ENCODE measurements around the gene ACOXL.

The ACOXL gene

DNA sequence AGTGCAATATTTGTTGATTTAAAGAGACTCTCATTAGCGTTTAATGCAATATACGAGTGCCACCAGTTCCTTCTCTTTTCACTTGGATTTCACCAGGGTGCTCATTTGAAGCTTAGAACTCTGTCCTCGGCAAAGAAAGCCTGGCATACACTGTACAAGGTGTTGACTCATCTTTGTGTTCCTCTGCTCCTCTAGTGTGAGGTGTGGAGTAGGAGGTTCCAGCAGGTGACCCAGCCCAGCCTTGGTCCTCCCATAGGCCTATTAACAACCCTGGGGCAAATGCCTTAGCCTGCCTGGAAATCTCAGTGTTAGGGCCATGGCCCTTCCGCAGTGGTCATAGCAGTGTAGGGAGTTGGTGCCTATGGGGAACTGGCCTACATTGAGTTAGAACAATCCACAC, 408.4 kb downstream of the ACOXL start:
- DNase-seq (ENCODE audit: low spot score): no peak

DNA sequence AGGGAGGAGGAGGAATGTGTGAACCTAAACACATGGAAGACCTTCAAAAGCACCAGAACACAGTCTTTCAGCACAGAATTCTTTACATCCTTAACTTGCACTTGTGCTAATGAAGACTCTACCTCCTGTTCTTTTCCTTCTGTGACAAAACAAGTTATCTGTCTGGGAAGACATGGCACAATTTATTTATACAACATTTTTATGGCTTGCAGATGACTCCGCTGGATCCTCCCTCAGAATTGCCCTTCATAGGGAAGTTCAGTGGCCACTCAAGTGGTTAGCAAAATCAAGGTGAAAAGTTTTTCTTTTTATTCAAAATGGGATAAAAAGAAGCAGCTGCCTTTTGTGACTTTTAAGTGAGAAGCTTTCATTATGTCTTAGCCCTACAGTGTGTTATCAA, 409.7 kb downstream of the ACOXL start:
- no peak for DNase-seq (ENCODE audit: low spot score)

DNA sequence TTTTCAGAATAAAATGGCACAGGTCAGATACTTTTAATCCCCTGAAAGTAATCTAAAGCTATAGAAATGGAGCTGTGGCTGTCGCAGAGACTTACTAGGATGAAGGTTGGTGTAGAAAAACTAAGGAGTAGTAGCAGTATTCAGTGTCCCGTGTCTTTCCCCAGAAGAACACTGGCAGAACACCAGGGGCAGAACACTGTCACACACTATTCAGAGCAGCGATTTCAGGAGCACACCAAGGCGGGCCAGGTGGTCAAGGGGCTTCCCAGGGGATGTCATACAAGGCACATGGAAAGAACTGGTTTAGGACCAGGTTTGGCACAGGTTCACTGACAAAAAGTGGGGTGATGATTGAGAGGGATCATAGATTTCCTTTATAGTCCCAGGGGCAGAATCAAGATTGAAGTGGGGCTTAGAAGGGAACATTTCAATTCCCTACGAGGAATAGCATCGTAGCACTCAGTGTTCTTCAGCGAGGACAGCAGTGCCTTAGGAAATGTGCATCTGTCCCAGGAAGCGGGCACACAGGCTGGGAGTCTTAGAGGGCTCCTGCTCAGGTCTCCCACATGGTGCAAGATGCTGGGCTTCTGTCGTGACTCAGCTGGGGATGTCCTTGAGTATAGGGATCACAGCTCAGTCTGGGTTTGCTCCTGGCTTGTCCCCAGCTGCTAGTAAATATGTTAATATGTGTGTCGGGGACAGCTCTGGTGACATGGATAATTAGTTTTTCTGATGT, 410.9 kb downstream of the ACOXL start:
- DNase-seq (ENCODE audit: low spot score): no peak

DNA sequence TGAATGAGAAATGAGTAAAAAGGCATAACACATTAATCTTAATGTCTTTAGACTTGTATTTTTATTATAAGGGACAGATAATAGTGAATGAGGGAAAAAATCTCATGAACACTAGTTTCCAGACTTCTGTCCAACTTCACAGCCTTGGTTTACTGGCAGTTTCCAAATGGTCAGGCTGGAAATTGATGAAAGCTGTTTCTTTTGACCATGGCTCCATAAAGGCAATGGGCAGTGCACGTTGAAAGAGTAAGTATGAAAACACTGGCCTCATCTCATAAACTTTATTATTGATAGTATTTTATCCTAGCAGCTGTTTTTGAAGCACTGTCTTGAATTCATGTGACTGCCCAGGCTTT, 411.4 kb downstream of the ACOXL start:
- no peak for DNase-seq (ENCODE audit: low spot score)

DNA sequence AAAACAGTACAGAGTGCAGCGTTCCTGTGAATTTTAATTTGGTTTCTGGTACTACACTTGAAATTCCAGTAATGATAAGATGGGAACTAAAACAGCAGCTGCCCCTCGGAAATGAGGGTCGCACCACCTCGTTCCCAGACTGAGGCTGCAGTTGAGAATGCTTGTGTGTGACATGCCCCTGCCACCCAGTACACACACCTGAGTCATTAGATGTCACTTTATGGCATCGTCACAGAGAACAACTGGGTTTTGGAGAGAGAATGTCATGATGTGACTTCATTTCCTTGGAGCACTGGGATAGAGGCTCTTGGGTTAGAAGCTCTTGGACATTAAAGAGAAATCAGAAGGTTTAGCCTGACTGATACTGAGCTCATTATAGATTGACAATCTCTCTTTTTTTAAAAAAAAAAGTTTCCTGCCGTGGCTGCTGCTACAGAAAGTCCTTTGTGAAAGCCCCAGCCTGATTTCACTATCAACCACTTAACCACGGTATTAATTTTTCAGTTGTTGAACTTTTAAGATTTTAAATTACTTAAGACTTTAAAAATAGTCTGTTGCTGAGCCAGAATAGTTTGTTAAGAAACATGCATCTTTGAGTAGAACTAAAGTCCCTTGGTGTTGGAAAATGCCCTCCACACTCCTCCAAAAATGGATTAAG, 412.9 kb downstream of the ACOXL start:
- DNase-seq (ENCODE audit: low spot score): no peak

DNA sequence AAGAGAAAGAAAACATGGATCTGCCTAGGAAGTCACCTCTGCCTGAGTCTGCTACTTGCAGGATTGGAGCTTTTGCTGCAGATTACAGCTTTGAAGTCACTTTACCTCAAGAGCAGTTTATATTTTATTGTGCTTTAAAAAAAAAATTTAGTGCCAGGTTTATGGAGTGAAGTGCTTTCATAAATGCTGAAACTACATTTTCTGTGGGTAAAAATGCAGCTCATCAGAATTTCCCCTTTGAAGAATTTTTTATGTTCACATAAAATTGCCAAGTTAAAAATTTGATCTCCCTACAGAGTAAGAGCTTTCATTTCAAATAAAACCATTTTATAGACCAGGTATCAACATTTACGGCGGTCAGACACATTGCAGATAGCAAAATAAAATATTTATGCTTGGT, 413.6 kb downstream of the ACOXL start:
- no peak for DNase-seq (ENCODE audit: low spot score)

DNA sequence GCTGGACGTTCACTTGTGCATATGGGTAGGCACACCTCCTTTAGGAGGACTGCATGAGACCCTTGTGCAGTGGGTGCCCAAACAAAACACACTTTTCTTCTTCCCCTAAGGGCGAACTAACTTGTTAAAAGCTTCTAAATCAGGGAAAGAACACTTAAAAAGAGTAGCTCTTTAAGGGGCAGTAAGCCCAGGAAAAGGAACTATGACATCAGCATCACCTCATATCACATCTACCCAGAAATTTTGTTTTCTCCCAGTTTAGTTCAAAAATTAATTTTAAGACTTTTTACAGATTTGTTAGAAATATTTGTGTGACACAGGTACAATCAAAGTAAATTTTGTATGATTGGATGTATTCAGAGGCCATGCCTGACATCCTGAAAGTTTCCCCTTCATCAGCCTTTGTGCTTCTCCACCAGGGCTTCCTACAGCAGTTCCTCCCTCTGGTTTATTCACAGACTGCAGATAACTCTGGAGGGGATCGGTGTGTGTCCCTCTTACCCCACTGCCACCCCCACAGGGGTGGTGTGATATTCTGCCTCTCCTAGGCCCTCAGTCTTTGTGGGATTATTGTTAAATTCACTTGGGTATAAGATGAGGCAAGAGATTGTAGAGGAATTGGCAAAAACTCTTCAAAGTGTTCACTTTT, 416.0 kb downstream of the ACOXL start:
- no peak for DNase-seq (ENCODE audit: low spot score)

DNA sequence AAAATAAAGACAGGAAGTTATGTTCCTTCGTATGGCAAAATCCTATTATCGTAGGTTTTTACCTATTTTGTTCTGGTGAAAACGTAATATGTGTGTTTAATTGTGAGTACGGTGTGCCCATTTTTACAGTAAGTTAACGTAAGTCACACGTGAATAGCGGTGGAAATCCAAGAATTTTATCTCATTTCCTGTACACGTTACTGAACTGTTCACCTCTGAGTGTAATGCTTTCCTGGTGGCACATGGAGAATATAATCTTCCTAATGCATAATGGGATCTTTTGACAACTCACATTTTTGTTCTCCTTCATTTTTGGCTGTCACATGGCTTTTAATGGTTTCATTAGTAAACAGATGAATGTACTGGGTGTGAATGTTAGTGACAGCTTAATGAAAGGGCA, 416.6 kb downstream of the ACOXL start:
- no peak for DNase-seq (ENCODE audit: low spot score)

DNA sequence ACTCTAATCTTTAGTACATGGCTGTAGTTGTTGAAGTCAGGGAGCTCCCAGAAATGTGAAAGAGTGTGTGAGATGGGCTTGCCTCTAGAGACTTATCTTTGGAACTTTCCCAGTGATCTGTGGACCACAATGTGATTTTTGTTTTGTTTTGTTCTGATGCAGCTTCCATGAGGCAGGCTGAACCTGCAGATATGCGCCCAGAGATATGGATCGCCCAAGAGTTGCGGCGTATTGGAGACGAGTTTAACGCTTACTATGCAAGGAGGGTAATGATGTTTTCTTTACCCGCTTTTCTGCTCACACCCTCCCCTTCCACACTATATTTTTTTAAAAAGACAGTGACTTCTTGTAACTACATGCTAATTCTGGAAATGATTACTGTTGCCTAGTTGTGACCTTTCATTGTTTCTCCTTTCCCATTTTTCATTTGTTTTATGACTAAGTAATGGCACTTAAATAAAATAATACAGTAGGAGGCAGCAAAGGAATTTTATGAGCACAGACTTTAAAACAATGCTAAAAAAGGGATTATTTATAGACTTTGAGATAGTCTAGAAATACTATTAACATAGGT, 417.6 kb downstream of the ACOXL start:
- no peak for DNase-seq (ENCODE audit: low spot score)

DNA sequence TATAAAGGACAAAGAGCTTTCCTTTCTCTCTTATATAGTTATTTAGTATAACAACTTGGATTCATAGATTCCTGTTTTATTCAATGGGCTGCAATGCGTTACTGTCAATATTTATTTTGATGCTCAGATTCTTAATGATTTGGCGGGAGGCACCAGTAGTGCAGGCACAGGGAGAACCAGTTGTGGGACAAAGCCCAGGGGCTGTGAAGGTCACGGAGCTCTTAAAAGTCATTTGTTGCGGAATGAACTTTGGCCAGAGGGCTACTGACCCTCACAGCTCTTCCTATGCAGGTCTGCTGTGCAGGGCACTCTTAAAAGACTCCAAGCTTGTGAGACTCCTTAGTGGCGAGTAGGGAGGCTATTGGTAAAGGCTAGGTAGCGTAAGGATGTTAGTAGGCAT, 422.4 kb downstream of the ACOXL start:
- no peak for DNase-seq (ENCODE audit: low spot score)

DNA sequence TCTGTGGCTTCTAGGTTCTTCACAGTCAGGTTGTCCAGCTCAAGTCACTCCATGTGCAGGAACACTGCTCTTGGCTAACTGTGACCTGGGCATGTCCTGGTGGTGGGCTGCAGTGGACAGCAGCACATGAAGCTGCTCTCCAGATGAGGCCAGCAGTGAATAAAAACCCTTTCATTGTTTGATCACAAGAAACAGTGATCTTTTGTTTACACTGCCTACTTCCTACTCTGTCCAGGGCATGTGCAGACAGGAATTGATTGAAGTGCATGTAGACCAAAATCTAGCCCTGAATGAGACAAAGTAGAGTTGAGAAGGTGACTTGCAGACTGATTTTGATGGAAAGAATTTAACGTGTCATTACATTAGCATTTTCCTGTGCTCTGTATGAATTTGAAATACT, 423.2 kb downstream of the ACOXL start:
- no peak for DNase-seq (ENCODE audit: low spot score)

DNA sequence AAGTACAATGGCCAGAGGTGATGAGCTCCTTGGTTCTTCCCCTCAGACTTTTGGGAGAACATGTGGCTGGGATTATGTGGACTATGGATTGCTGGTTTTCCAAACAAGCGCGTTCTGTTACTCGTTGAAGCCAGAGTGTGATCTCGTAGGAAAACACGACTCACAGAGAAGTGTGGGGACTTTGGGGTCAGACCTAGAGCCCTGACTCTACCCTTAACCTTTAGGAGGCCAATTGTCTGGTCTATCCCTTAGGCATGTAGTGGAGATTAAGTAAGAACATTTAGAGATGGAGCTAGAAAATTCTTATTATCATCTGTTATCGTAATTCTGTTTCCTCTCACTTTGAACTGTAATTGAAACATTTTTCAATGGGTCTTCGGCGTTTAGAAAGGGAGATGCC, 424.2 kb downstream of the ACOXL start:
- DNase-seq (ENCODE audit: low spot score): no peak

DNA sequence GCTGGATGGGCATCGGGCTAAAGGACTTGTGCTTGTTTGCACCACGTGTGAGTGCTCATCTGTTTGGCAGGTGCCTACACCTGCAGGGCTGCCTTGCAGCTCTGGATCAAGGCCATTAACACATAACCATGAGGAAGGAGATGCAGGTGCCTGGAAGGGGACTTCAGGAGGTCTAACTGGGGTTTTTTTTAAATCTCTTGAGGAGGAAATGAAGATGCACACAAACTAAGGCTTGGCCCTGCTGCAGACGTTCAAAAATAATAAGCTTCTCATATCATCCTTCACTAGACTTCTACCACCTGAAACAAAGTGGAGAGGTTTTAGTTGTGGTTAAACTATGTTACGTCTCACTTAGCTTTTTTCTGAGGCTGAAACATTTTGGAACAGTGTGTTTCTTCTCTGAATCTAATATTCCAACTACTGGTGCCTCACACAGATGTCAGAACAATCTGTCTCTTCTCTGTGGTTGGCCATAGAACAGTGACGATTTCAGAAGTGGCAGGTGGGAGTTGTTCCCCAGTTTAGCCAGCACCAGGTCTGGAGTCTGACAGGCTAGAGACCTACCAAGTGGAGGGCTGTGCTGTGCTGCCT, 424.8 kb downstream of the ACOXL start:
- no peak for DNase-seq (ENCODE audit: low spot score)

DNA sequence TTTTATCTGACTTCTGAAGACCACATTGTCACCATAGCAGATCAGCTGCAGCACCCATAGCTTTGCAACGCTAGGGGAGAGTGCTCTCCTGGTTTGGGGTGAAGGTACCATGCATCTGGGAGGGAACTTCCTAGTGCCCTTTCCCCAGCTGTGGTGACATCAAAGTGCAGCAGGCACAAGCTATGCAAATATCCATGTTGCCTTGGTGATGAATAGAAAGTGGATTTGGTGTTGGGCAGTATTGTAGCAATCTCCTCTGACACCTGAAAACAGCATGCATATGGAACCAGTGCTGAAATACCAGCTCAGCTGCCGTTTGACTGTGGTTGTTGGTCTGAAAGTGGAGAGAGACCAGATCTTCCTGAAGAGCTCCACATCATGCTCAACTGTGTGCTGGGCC, 425.4 kb downstream of the ACOXL start:
- DNase-seq (ENCODE audit: low spot score): no peak

DNA sequence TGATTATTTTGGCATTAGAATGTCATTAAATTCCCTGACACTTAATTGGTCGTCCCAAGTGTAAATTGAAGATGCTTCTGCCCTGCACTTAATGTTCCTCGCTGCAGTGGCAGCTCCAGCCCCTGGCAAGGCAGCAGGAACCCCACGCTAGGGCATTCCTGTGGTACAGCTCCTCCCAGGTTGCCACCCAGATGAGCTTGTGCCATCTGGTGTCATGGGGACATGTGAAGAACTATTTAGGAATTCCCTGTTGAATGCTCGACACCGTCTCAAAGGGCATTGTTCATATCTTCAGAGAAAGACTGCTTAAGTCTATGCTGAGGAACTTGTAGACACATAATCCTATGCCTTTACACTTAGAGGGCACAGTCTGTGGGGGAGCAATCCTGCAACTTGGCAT, 427.3 kb downstream of the ACOXL start:
- no peak for DNase-seq (ENCODE audit: low spot score)

DNA sequence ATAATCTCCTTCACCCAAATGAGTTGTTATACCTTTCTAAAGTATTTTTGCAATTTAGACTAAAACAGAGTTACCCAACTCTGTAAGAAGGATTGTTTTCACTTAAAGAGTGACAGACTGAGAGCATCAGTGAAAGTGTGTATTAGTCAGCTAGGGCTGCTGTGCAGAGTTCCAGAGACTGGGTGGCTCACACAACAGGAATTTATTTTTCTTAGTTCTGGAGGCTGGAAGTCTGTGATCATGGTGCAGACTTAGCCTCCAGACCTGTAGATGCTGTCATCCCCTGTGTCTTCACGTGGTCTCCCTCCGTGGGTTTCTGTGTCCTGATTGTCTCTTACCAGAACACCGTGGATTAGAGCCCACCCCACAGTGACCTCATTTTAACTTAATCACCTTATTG, 428.4 kb downstream of the ACOXL start:
- DNase-seq (ENCODE audit: low spot score): no peak

DNA sequence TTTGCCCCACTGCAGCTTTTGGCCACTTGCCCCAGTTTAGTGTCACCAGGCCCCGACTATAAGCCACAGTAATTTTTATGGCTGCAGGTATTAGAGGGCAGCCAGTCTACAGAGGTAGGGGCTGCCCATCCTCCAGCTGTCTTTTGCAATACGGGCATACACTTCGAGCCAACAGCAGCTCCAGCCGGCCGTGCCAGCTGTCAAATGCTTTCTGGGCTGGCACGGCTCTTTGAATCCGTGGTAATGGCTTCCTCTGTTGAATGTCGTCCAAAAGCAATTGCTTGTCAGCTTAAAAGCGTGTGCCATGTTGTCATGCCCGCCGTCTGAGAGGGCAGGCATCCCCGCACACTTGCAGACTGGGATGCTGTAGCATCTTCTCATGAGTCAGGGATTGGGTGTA, 429.6 kb downstream of the ACOXL start:
- no peak for DNase-seq (ENCODE audit: low spot score)

DNA sequence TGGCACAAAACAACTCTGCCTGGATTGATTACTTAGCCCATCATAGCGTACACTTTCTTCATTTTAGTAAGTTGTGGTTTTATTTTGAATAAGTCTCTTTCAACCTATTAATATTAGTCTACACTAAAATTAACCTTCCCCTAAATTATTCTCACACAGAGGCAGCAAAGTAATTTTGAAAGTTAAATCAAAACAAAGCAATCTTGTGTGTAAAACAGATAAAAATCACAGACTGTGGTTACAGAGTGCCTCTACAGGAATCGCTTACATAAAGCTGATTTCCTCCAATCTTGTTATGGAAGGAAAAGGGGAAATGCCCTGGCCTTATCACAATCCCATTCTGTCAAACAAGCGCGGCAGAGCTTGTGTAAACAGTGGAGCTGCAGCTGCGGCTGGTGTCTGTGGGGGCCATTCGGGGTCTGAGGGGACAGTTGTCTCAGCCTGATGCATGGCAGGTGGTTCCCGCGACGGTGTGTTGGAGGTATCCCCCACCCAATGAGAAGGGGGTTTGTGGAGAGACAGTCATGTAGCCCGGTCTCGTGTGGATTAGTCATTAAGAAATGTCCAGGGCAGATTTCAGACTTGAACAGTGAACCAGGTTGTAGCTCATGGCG, 430.5 kb downstream of the ACOXL start:
- DNase-seq (ENCODE audit: low spot score): no peak

DNA sequence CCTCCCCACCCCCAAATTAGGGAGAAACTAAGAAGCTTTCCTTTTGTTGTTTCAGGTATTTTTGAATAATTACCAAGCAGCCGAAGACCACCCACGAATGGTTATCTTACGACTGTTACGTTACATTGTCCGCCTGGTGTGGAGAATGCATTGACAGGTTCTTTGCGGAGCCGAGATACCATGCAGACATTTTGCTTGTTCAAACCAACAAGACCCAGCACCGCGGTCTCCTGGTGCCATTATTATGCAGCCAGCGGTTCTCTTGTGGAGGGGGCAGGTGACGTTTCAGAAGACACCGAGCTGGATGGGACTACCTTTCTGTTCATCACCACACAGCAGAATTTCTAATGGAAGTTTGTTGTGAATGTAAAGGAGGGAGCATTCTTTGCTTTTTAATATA, 431.7 kb downstream of the ACOXL start:
- no peak for DNase-seq (ENCODE audit: low spot score)

DNA sequence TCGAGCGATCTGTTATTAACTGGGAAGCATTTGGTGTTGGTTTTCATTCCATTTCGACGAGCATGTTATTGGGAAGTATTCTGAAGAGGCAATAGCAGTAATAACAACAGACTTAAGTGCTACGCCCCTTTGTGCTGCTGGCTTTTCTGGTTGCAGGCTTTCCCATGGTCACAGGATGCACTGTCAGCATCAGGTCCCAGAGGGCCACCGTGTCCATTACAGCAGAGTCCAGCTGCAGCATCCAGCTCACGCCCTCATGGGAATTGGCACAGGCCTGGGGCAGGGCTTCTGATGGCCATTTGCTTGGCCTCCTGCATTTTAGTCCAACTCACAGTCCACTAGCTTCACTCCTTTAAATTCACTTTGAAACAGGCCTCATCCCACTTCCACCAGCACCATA, 432.7 kb downstream of the ACOXL start:
- no peak for DNase-seq (ENCODE audit: low spot score)

DNA sequence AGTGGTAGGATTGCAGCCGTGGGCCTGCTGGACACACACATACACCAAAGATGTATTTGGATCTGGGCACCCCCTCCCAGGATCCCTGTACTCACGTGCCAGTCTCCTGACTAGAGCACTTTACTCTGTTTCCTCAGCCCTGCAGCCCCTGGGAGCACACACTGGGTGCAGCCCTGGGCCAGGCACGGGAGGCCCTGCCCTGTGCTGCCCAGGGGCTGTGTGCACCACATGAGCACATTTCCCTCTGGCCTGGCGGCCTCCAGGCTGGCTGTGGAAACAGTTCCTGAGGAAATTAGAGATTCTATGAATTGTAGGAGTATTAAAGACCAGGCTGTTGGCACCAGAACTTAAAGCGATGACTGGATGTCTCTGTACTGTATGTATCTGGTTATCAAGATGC, 433.7 kb downstream of the ACOXL start:
- no peak for DNase-seq (ENCODE audit: low spot score)

DNA sequence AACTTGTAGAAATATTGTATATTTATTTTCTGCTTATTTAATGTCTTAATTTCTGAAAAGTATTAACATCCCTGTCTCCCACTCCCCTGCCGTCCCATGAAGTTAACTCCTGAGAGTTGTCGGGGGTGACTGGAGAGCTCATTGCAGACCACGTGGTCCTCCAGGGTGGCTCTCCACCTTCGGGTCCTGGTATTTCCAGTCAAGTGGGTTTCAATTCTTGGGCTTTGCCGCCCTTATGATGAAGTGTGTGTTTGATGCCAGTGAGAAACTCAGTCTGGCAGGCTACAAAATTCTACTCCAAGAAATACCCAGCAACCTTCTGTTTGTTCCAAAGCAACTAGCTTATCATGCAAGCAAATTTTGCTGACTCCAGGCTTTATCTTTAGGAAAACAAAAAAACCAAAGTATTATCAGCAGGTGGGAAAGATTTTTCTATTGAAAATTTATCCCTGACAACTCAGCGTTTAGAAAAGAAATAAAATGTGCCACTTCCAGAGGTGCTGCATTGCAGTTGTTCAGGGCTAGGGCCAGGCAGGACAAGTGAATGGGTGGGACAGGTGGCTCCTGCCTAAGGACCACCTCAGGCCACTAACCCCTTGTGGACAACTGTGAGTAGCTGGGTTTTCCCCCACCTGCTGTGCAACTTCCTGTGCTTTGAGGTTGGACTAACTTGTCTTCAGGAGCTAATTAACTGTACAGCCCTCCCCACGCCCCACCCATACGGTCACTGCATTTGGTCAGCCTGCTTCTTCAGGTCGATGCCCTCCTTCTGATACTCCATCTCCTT, 434.9 kb downstream of the ACOXL start:
- DNase-seq (ENCODE audit: low spot score): no peak

All from CD4-positive, alpha-beta T cell treated with Interleukin-15 for 4 hours (primary cell).